Measurements from ENCODE around the gene SCN2B.

- no peak for TF ChIP-seq CTCF (tag by site-specific recombination; IDR thresholded peaks at IDR 0.05)
- no peak for TF ChIP-seq IKZF3 (tag by site-specific recombination; IDR thresholded peaks at IDR 0.05)
- TF ChIP-seq ZNF843 (tag by site-specific recombination; IDR thresholded peaks at IDR 0.05): no peak
- no peak for TF ChIP-seq ZNF280D (tag by site-specific recombination; IDR thresholded peaks at IDR 0.05)
- no peak for TF ChIP-seq ZNF658 (tag by site-specific recombination; IDR thresholded peaks at IDR 0.05)
- no peak for TF ChIP-seq ELK4 (IDR thresholded peaks at IDR 0.05; ENCODE audit: borderline replicate concordance, low read depth, low read length)
- no peak for TF ChIP-seq ZNF112 (tag by site-specific recombination; IDR thresholded peaks at IDR 0.05)
- no peak for TF ChIP-seq TCF7L2 (IDR thresholded peaks at IDR 0.05; ENCODE audit: borderline replicate concordance, low read depth, low read length)
- no peak for TF ChIP-seq SP3 (tag by site-specific recombination; IDR thresholded peaks at IDR 0.05)
- no peak for TF ChIP-seq ZBTB20 (tag by site-specific recombination; IDR thresholded peaks at IDR 0.05)
- no peak for TF ChIP-seq ZNF274 (IDR thresholded peaks at IDR 0.05; ENCODE audit: low read length)
- no peak for TF ChIP-seq ZNF274 (tag by site-specific recombination; IDR thresholded peaks at IDR 0.05; ENCODE audit: borderline replicate concordance)
- TF ChIP-seq ZNF335 (tag by site-specific recombination; conservative IDR thresholded peaks at IDR 0.05): no peak
These were observed 28.2 kb downstream of the SCN2B start for GRCh38 chr11:118148240-118148639.

Measured in HEK293 (cell line).